Measurements from ENCODE around the gene FURIN. TPM values are rescaled to one million over a fixed set of nuclear protein-coding genes. Genes with fewer than 3 reads are reported as not detected.

The FURIN gene
- total RNA-seq, 1 donor from 2014 or later, result 122 TPM

DNA sequence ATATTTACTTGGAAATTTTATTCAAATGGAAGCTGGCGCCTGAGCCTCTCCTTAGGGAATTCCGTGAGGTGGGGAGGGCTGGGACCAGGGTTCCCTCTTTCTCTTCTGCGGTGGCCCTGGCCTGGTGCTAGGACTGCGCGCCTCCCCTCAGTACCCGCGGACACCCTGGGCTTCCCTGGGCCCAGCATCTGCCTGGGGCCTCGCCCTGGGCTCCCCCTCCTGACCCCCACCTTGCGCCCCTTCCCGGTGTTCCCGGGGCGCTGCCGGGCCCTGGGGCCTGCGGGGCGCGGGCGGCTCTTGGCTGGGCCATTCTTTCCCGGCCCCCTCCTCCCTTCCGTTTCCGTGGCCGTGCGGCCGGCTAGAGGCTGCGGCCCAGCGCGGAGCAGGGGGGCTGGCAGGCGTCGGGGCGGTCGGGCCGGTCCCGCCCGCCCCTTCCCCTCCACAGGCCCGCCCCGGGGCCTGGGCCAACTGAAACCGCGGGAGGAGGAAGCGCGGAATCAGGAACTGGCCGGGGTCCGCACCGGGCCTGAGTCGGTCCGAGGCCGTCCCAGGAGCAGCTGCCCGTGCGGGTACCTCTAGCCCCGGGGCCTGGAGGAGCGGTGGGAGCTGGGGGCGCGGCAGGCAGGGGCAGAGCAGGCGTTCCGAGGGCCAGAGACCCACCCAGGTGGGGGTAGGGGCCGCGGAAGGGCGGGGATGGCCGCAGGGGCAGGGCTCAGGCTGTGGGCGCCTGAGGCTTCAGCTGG is 15.8 kb downstream of the FURIN start, which contains the start of gene FES:
Gene FES, plus strand, starts transcription at position 529 of the 743 bp plus-strand sequence. CDS start 542 bp downstream, outside the sequence.
- Mint-ChIP-seq H3K4me1 (ENCODE audit: low read depth, unreplicated experiment) (no peaks in the 10 kb centered on the region), H3K4me3 (ENCODE audit: unreplicated experiment) (no peak within 1 kb of the TSS), H3K27me3 (ENCODE audit: low read depth, unreplicated experiment) (peaks cover 2% of the 10 kb centered on the region), H3K27ac (ENCODE audit: unreplicated experiment) (peak within 1 kb of the TSS; percentile 78), H3K9me3 (ENCODE audit: unreplicated experiment) (no peaks in the 10 kb centered on the region), H3K36me3 (ENCODE audit: low read depth, unreplicated experiment) (peaks cover 3% of the 10 kb centered on the region)
- Histone ChIP-seq H3K27ac (ENCODE audit: low read depth, low read length) (peak within 1 kb of the TSS; percentile 25), H3K79me2 (ENCODE audit: insufficient read depth, low read length) (no peaks in the 10 kb centered on the region), H4K20me1 (ENCODE audit: insufficient read depth, low read length) (no peaks in the 10 kb centered on the region), H3K9ac (ENCODE audit: low read length) (peak within 1 kb of the TSS; percentile 79), H3K4me1 (ENCODE audit: insufficient read depth, low read length) (peaks cover 20% of the 10 kb centered on the region), H3K4me2 (ENCODE audit: low read length) (peak within 1 kb of the TSS; percentile 82), H3K27me3 (ENCODE audit: insufficient read depth, low read length) (no peaks in the 10 kb centered on the region), H3K9me3 (ENCODE audit: insufficient read depth, low read depth, low read length) (no peaks in the 10 kb centered on the region), H2AFZ (ENCODE audit: low read depth, low read length) (peak within 1 kb of the TSS; percentile 64), H3K36me3 (ENCODE audit: insufficient read depth, low read length) (peaks cover under 1% of the 10 kb centered on the region), H3K4me3 (ENCODE audit: insufficient read depth, low read depth, low read length) (peak within 1 kb of the TSS; percentile 33)
- no peak for TF ChIP-seq EZH2 (IDR thresholded peaks at IDR 0.05; ENCODE audit: insufficient read depth, low read length)
- TF ChIP-seq CTCF (IDR thresholded peaks at IDR 0.05; ENCODE audit: insufficient read depth, low read depth, low read length), result no peak
- DNase-seq (ENCODE audit: low read depth) (no peak), FAIRE-seq (no peak)

GRCh38 chr15:90884719-90885431 is 16.5 kb downstream of the FURIN start:
- Histone ChIP-seq H3K27me3 (ENCODE audit: insufficient read depth, low read length) (no peaks in the 10 kb centered on the region), H3K79me2 (ENCODE audit: insufficient read depth, low read length) (no peaks in the 10 kb centered on the region), H3K4me2 (ENCODE audit: low read length) (peak overlapping the region; percentile 82), H3K27ac (ENCODE audit: low read depth, low read length) (peak overlapping the region; percentile 25), H4K20me1 (ENCODE audit: insufficient read depth, low read length) (no peaks in the 10 kb centered on the region), H2AFZ (ENCODE audit: low read depth, low read length) (peak overlapping the region; percentile 63), H3K4me1 (ENCODE audit: insufficient read depth, low read length) (peaks cover 20% of the 10 kb centered on the region), H3K4me3 (ENCODE audit: insufficient read depth, low read depth, low read length) (peak overlapping the region; percentile 33), H3K9me3 (ENCODE audit: insufficient read depth, low read depth, low read length) (no peaks in the 10 kb centered on the region), H3K9ac (ENCODE audit: low read length) (peak overlapping the region; percentile 79), H3K36me3 (ENCODE audit: insufficient read depth, low read length) (no peaks in the 10 kb centered on the region)
- Mint-ChIP-seq H3K4me1 (ENCODE audit: low read depth, unreplicated experiment) (no peaks in the 10 kb centered on the region), H3K4me3 (ENCODE audit: unreplicated experiment) (no peak overlapping the region), H3K36me3 (ENCODE audit: low read depth, unreplicated experiment) (no peaks in the 10 kb centered on the region), H3K27me3 (ENCODE audit: low read depth, unreplicated experiment) (peaks cover 2% of the 10 kb centered on the region), H3K27ac (ENCODE audit: unreplicated experiment) (peak overlapping the region; percentile 78), H3K9me3 (ENCODE audit: unreplicated experiment) (no peaks in the 10 kb centered on the region)
- TF ChIP-seq CTCF (IDR thresholded peaks at IDR 0.05; ENCODE audit: insufficient read depth, low read depth, low read length), result no peak
- DNase-seq (ENCODE audit: low read depth) (no peak), FAIRE-seq (no peak)

All from astrocyte (in vitro differentiated cells and primary cell).